ENCODE measurements around the gene PLXNA2. TPM values are rescaled to one million over a fixed set of nuclear protein-coding genes. Genes with fewer than 3 reads are reported as not detected.

PLXNA2 gene
- total and polyA plus RNA-seq, 2 of the 4 experiments (the other 2 are of a cell fraction) = 0.72 to 1.1 TPM

DNA sequence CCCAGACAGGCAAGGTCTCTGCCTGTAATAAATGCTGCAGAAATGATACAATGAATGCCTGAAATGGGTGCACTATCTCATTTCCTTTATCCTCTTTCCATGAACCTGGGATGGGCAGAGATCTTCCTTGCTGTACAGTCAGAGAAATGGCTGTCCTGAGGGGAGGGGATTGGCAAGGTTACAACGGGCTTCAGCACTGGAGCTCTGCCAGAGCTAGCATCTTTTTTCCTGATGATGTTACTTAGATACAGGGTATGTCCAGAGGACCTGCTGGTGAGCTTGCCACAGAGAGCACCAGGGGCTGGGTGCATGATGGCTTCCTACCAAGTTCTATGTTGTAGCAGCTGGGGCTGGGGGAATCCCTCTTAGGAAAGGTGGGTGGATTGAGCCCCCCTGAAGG, 115.1 kb downstream of the PLXNA2 start:
- no TSS peak for BruUV-seq (replicated peaks)
- no peak overlapping the region for H2AFZ ChIP-seq (replicated peaks; ENCODE audit: low read length, poor library complexity)
- no peaks in the 10 kb centered on the region for H3K4me1 ChIP-seq (ENCODE audit: control insufficient read depth, insufficient read depth, low read length)
- no peak overlapping the region for H3K23ac ChIP-seq (ENCODE audit: low read depth, low read length)
- ChIA-PET POLR2A (ENCODE audit: unreplicated experiment) (no interaction called here), CTCF (interaction anchor here (1.3 kb wide), 1 partner anchor 107 kb away, joined by 3 read pairs; no protein-coding TSS in a partner anchor)
- H3K4ac ChIP-seq (ENCODE audit: low read depth, low read length) = no peak overlapping the region
- no peak overlapping the region for H3K18ac ChIP-seq (ENCODE audit: low read depth, low read length)
- H2BK5ac ChIP-seq (ENCODE audit: low read depth, low read length, poor library complexity, severe bottlenecking) = no peak overlapping the region
- in situ Hi-C loops (cut with MboI; ENCODE audit: low sequenced_read_pairs) (no loop called here), dilution Hi-C loops (cut with HindIII; ENCODE audit: low sequenced_read_pairs, unreplicated experiment) (no loop called here), intact Hi-C loops (cut with micrococcal nuclease) (no loop called here)
- H2BK120ac ChIP-seq (ENCODE audit: low read depth, low read length) = no peak overlapping the region
- no peaks in the 10 kb centered on the region for H3K9me1 ChIP-seq (ENCODE audit: insufficient read depth, low read length)
- no peaks in the 10 kb centered on the region for H3K36me3 ChIP-seq (ENCODE audit: control insufficient read depth, insufficient read depth, low read length)
- H4K20me1 ChIP-seq (ENCODE audit: insufficient read depth, low read length) = no peaks in the 10 kb centered on the region
- DNase-seq (no peak), ATAC-seq (ENCODE audit: low read depth) (no peak)
- no peak overlapping the region for H4K91ac ChIP-seq (ENCODE audit: insufficient read depth, low read depth, low read length)
- no CpG with 5 or more reads among the region's 1 CpG for WGBS, 2 experiments (ENCODE audit: extremely low coverage in 2 of 2, insufficient read length in 1 of 2)
- no peak overlapping the region for H2BK20ac ChIP-seq (ENCODE audit: low read depth, low read length)
- no peak overlapping the region for H3K4me3 ChIP-seq (ENCODE audit: insufficient read depth, low read depth, low read length)
- H2AK5ac ChIP-seq (ENCODE audit: low read depth, low read length) = no peak overlapping the region
- no peak overlapping the region for H4K5ac ChIP-seq (ENCODE audit: low read depth, low read length)
- TF ChIP-seq FOS (IDR thresholded peaks at IDR 0.05; ENCODE audit: low read depth, low read length) (no peak), RAD21 (IDR thresholded peaks at IDR 0.05; ENCODE audit: low read length) (no peak), BHLHE40 (IDR thresholded peaks at IDR 0.05; ENCODE audit: low read depth, low read length) (no peak), SMC3 (IDR thresholded peaks at IDR 0.05; ENCODE audit: low read depth, low read length) (no peak), NFE2L2 (IDR thresholded peaks at IDR 0.05; ENCODE audit: low read depth, low read length) (no peak), MXI1 (IDR thresholded peaks at IDR 0.05; ENCODE audit: borderline replicate concordance, low read depth, low read length) (no peak), USF2 (IDR thresholded peaks at IDR 0.05; ENCODE audit: low read depth, low read length) (no peak), RFX5 (IDR thresholded peaks at IDR 0.05; ENCODE audit: low read depth, low read length) (no peak), CEBPB (IDR thresholded peaks at IDR 0.05; ENCODE audit: low read depth, low read length) (no peak), MAFK (IDR thresholded peaks at IDR 0.05; ENCODE audit: low read depth, low read length) (no peak)
- TF ChIP-seq, protein P1, sequence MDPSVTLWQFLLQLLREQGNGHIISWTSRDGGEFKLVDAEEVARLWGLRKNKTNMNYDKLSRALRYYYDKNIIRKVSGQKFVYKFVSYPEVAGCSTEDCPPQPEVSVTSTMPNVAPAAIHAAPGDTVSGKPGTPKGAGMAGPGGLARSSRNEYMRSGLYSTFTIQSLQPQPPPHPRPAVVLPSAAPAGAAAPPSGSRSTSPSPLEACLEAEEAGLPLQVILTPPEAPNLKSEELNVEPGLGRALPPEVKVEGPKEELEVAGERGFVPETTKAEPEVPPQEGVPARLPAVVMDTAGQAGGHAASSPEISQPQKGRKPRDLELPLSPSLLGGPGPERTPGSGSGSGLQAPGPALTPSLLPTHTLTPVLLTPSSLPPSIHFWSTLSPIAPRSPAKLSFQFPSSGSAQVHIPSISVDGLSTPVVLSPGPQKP (IDR thresholded peaks at IDR 0.05; ENCODE audit: borderline replicate concordance, low read depth, low read length) = no peak
- H3K4me2 ChIP-seq (ENCODE audit: low read depth, low read length) = no peak overlapping the region
- no peaks in the 10 kb centered on the region for H3K79me1 ChIP-seq (ENCODE audit: low read depth in 1 of 2, low read length in 2 of 2)
- H3K56ac ChIP-seq (ENCODE audit: extremely low read depth, insufficient read depth, low read length) = no peak overlapping the region
- H2AK9ac ChIP-seq (replicated peaks; ENCODE audit: low read depth, low read length, poor library complexity) = no peak overlapping the region
- no peak overlapping the region for H2BK15ac ChIP-seq (ENCODE audit: low read depth, low read length)
- no peaks in the 10 kb centered on the region for H3K9me3 ChIP-seq (ENCODE audit: control insufficient read depth, insufficient read depth, low read length)
- no peaks in the 10 kb centered on the region for H3K27me3 ChIP-seq (ENCODE audit: control insufficient read depth, insufficient read depth, low read length)
- no peak overlapping the region for H3K14ac ChIP-seq (replicated peaks; ENCODE audit: low read depth, low read length)
- no peak overlapping the region for H4K8ac ChIP-seq (ENCODE audit: low read depth in 2 of 2, low read length in 2 of 2)
- H3K27ac ChIP-seq (ENCODE audit: insufficient read depth, low read length) = no peak overlapping the region
- no peak overlapping the region for H3K9ac ChIP-seq (ENCODE audit: low read depth, low read length)
